H9 (cell line): ENCODE measurements around the gene CBLL1. TPM values are rescaled to one million over a fixed set of nuclear protein-coding genes. Genes with fewer than 3 reads are reported as not detected.

Source experiments
- DNase-seq: peaks from one replicate; pipeline ENCODE4 v3.0.0-alpha.2; 2017
- H2AFZ ChIP-seq: one replicate; pipeline ENCODE4 v1.6.1; 2013; ENCODE audit warnings: mild to moderate bottlenecking, low read length, control low read depth, moderate library complexity
- H2AK5ac ChIP-seq: 2 replicates; pipeline ENCODE4 v1.6.1; 2013; ENCODE audit warnings: low read length, control low read depth, mixed read lengths; ENCODE audit not compliant: insufficient read length
- H2BK120ac ChIP-seq: one replicate; pipeline ENCODE4 v1.6.1; 2013; ENCODE audit warnings: low read depth, mild to moderate bottlenecking, low read length, control low read depth, inconsistent platforms; ENCODE audit not compliant: poor library complexity, severe bottlenecking
- H2BK12ac ChIP-seq: 2 replicates; pipeline ENCODE4 v1.6.1; 2013; ENCODE audit warnings: low read length, control low read depth, mixed read lengths, low read depth; ENCODE audit not compliant: insufficient read length
- H2BK15ac ChIP-seq: 2 replicates; pipeline ENCODE4 v1.6.1; 2013; ENCODE audit warnings: low read depth, low read length, control low read depth
- H2BK20ac ChIP-seq: one replicate; pipeline ENCODE4 v1.6.1; 2013; ENCODE audit warnings: low read depth, mild to moderate bottlenecking, low read length, control low read depth, inconsistent platforms; ENCODE audit not compliant: poor library complexity, severe bottlenecking
- H2BK5ac ChIP-seq: 2 replicates; pipeline ENCODE4 v1.6.1; 2013; ENCODE audit warnings: low read length, control low read depth, mixed read lengths; ENCODE audit not compliant: insufficient read length
- H3K14ac ChIP-seq: 2 replicates; pipeline ENCODE4 v1.6.1; 2013; ENCODE audit warnings: low read length, control low read depth; ENCODE audit not compliant: insufficient read depth
- H3K18ac ChIP-seq: 2 replicates; pipeline ENCODE4 v1.6.1; 2013; ENCODE audit warnings: low read depth, mild to moderate bottlenecking, mixed read lengths, low read length, control low read depth; ENCODE audit not compliant: insufficient read length
- H3K23ac ChIP-seq: 2 replicates; pipeline ENCODE4 v1.6.1; 2013; ENCODE audit warnings: low read length, control low read depth, mixed read lengths, low read depth; ENCODE audit not compliant: insufficient read length
- H3K23me2 ChIP-seq: 2 replicates; pipeline ENCODE4 v1.6.1; 2013; ENCODE audit warnings: low read depth, mild to moderate bottlenecking, mixed read lengths, low read length, control low read depth; ENCODE audit not compliant: insufficient read length, poor library complexity, severe bottlenecking
- H3K27ac ChIP-seq: 2 replicates; pipeline ENCODE4 v1.5.1; 2013; ENCODE audit warnings: low read length, control low read depth, mixed read lengths, low read depth; ENCODE audit not compliant: insufficient read length
- H3K27me3 ChIP-seq: 2 replicates; pipeline ENCODE4 v1.6.1; 2013; ENCODE audit warnings: low read length, control low read depth, inconsistent platforms; ENCODE audit not compliant: insufficient read depth
- H3K4ac ChIP-seq: 2 replicates; pipeline ENCODE4 v1.6.1; 2013; ENCODE audit warnings: low read depth, mild to moderate bottlenecking, control low read depth, inconsistent platforms, low read length, moderate library complexity
- H3K4me1 ChIP-seq: 2 replicates; pipeline ENCODE4 v1.6.1; 2013; ENCODE audit warnings: low read length, control low read depth, inconsistent platforms; ENCODE audit not compliant: insufficient read depth
- H3K4me2 ChIP-seq: 2 replicates; pipeline ENCODE4 v1.6.1; 2013; ENCODE audit warnings: low read length, control low read depth, mixed read lengths; ENCODE audit not compliant: insufficient read length, insufficient read depth
- H3K56ac ChIP-seq: 2 replicates; pipeline ENCODE4 v1.6.1; 2013; ENCODE audit warnings: low read depth, mild to moderate bottlenecking, mixed read lengths, low read length, control low read depth; ENCODE audit not compliant: insufficient read length
- H3K79me1 ChIP-seq: 2 replicates; pipeline ENCODE4 v1.6.1; 2013; ENCODE audit warnings: low read depth, mild to moderate bottlenecking, moderate library complexity, low read length, control low read depth, inconsistent platforms; ENCODE audit not compliant: insufficient read depth, poor library complexity, severe bottlenecking
- H3K79me2 ChIP-seq: 2 replicates; pipeline ENCODE4 v1.6.1; 2013; ENCODE audit warnings: low read length, control low read depth, inconsistent platforms; ENCODE audit not compliant: insufficient read depth
- H3K9ac ChIP-seq: 2 replicates; pipeline ENCODE4 v1.6.1; 2013; ENCODE audit warnings: low read length, control low read depth, mixed read lengths; ENCODE audit not compliant: insufficient read length; ENCODE audit errors: extremely low read depth
- H3K9me3 ChIP-seq: one replicate; pipeline ENCODE4 v1.6.1; 2013; ENCODE audit warnings: low read depth, low read length, inconsistent platforms; ENCODE audit not compliant: control insufficient read depth
- H3T11ph ChIP-seq: one replicate; pipeline ENCODE4 v1.6.1; 2013; ENCODE audit warnings: mild to moderate bottlenecking, low read length, control low read depth, inconsistent platforms
- H4K20me1 ChIP-seq: one replicate; pipeline ENCODE4 v1.6.1; 2013; ENCODE audit not compliant: control insufficient read depth, insufficient read length, insufficient read depth
- H4K5ac ChIP-seq: 2 replicates; pipeline ENCODE4 v1.6.1; 2013; ENCODE audit warnings: low read depth, mild to moderate bottlenecking, mixed read lengths, low read length, control low read depth; ENCODE audit not compliant: insufficient read length
- H4K8ac ChIP-seq: replicated peaks from 2 replicates; pipeline ENCODE4 v1.6.1; 2013; ENCODE audit warnings: low read length, control low read depth, mixed read lengths, low read depth; ENCODE audit not compliant: insufficient read length
- H4K91ac ChIP-seq: 2 replicates; pipeline ENCODE4 v1.6.1; 2013; ENCODE audit warnings: low read depth, mild to moderate bottlenecking, moderate library complexity, mixed read lengths, low read length, control low read depth; ENCODE audit not compliant: insufficient read length
- H3K27ac Mint-ChIP-seq, 3 experiments: 2 replicates in 2 of 3; 3 replicates in 1 of 3; pipeline ENCODE4 v1.8.0; 2020 to 2021; ENCODE audit warnings: mixed read lengths in 3 of 3, mild to moderate bottlenecking in 1 of 3, moderate library complexity in 1 of 3
- H3K27me3 Mint-ChIP-seq: 2 replicates; pipeline ENCODE4 v1.8.0; 2021; ENCODE audit warnings: low read depth, mild to moderate bottlenecking, moderate library complexity, mixed read lengths
- H3K36me3 Mint-ChIP-seq, 3 experiments: 2 replicates in 2 of 3; 3 replicates in 1 of 3; pipeline ENCODE4 v1.8.0; 2020 to 2021; ENCODE audit warnings: low read depth in 3 of 3, mixed read lengths in 3 of 3; ENCODE audit not compliant: insufficient read depth in 1 of 3
- H3K4me1 Mint-ChIP-seq, 2 experiments: 2 replicates each; pipeline ENCODE4 v1.8.0; 2020; ENCODE audit warnings: mixed read lengths in 2 of 2
- H3K4me3 Mint-ChIP-seq, 2 experiments: 2 replicates in 1 of 2; 3 replicates in 1 of 2; pipeline ENCODE4 v1.8.0; 2020 to 2021; ENCODE audit warnings: mild to moderate bottlenecking in 2 of 2, mixed read lengths in 2 of 2, moderate library complexity in 1 of 2
- H3K9me3 Mint-ChIP-seq, 2 experiments: 2 replicates in 1 of 2; 3 replicates in 1 of 2; pipeline ENCODE4 v1.8.0; 2020; ENCODE audit warnings: mild to moderate bottlenecking in 2 of 2, mixed read lengths in 2 of 2, moderate library complexity in 1 of 2
- CTCF ChIP-seq: fragments of 200-600 bp; sonication (generic); conservative IDR thresholded peaks from 3 replicates; pipeline ENCODE4 v1.8.0; 2021; ENCODE audit warnings: antibody characterized with exemption, mild to moderate bottlenecking
- WGBS: extraction: QIAGEN DNeasy Blood & Tissue Kit; methylation state at CpG from one replicate; pipeline ENCODE4 v1.1.7; 2013; ENCODE audit warnings: missing lambda C conversion rate, low lambda C conversion rate, mixed read lengths; ENCODE audit not compliant: insufficient read length; ENCODE audit errors: extremely low coverage; 5-methylcytosine and 5-hydroxymethylcytosine counted together
- long read RNA-seq: library from polyadenylated mRNA; unstranded; transcript quantifications from one replicate; pipeline ENCODE4 v2.0.0, GENCODE V29; 2020
- total RNA-seq: library from RNA; stranded (reverse); gene quantifications from 2 replicates; pipeline ENCODE4 v1.2.1, GENCODE V29; 2021

The CBLL1 gene
- 32.2 and 33.7 TPM in 2 replicates for total RNA-seq
- long read RNA-seq, full-length matches to known transcripts, result 12 of 21 reads
- long read RNA-seq, partial matches to known transcripts, result 1 of 21 reads
- long read RNA-seq, other reads (novel, unspliced or antisense), result 8 of 21 reads

- H4K8ac ChIP-seq, result no peak within 1 kb of the TSS
- H2BK12ac ChIP-seq, result no peak within 1 kb of the TSS
- peak within 1 kb of the TSS; percentile 25 for H4K5ac ChIP-seq
- no peak within 1 kb of the TSS for H2AK5ac ChIP-seq
- no peak within 1 kb of the TSS for H4K91ac ChIP-seq
- H2AFZ ChIP-seq, result peak within 1 kb of the TSS; percentile 76
- peaks cover 5% of the 10 kb centered on the region for H3K23me2 ChIP-seq
- Mint-ChIP-seq H3K4me1 (peaks cover 20 to 21% of the 10 kb centered on the region in 2 experiments), H3K27me3 (peaks cover 3% of the 10 kb centered on the region; the same call in 1 of the 2 replicates), H3K36me3 (peaks cover 0 to under 1% (median under 1%) of the 10 kb centered on the region in 3 experiments; a peak in 3 of 7 replicates), H3K27ac (peak within 1 kb of the TSS; percentile 100), H3K4me3 (peak within 1 kb of the TSS; percentile 93 to 98), H3K9me3 (no peaks in the 10 kb centered on the region; a peak in 1 of 5 replicates)
- H3K56ac ChIP-seq, result no peak within 1 kb of the TSS
- peak within 1 kb of the TSS; percentile 88 for H3K4me2 ChIP-seq
- no peaks in the 10 kb centered on the region; the same call in 1 of the 2 replicates for H3K27me3 ChIP-seq
- peaks cover 2% of the 10 kb centered on the region; the same call in 1 of the 2 replicates for H3K4me1 ChIP-seq
- H3K79me2 ChIP-seq, result peaks cover 23% of the 10 kb centered on the region; the same call in 1 of the 2 replicates
- peaks cover 4% of the 10 kb centered on the region for H3K79me1 ChIP-seq
- H3K9me3 ChIP-seq, result no peaks in the 10 kb centered on the region
- no peak within 1 kb of the TSS for H3K23ac ChIP-seq
- no peak within 1 kb of the TSS for H2BK120ac ChIP-seq
- no CpG with 5 or more reads among the region's 56 CpGs for WGBS
- peak within 1 kb of the TSS; percentile 87 for H3K18ac ChIP-seq
- H2BK5ac ChIP-seq, result no peak within 1 kb of the TSS
- no peak within 1 kb of the TSS for H3K4ac ChIP-seq
- H3K27ac ChIP-seq, result peak within 1 kb of the TSS; percentile 85
- no peak within 1 kb of the TSS for H2BK20ac ChIP-seq
- peak; percentile 95 for DNase-seq
- no peak within 1 kb of the TSS for H2BK15ac ChIP-seq
- peak within 1 kb of the TSS; percentile 93 for H3K9ac ChIP-seq
- no peak within 1 kb of the TSS for H3T11ph ChIP-seq
- H3K14ac ChIP-seq, result peak within 1 kb of the TSS; percentile 89
- H4K20me1 ChIP-seq, result no peaks in the 10 kb centered on the region
- peak; percentile 53 for TF ChIP-seq CTCF
Measured at GRCh38 chr7:107743567-107744344, at the start of gene CBLL1. TSS of gene CBLL1 (plus strand) at chr7:107744142. CDS start at chr7:107744164, 22 bp downstream.
